GM18505 (cell line): ENCODE measurements around the gene CDH7.

Source experiments
- ATAC-seq: cut with Tn5 transposase; IDR thresholded peaks from one replicate; pipeline ENCODE4 v1.9.1; 2021; ENCODE audit not compliant: unreplicated experiment
- POLR2A ChIP-seq: IDR thresholded peaks from 4 replicates; pipeline ENCODE4 v1.6.1; 2011; ENCODE audit warnings: borderline replicate concordance; ENCODE audit not compliant: insufficient read depth, insufficient read length; ENCODE audit errors: extremely low read depth

The CDH7 gene

GRCh38 chr18:65808759-65809158 lies 57.9 kb downstream of the CDH7 start:
- ATAC-seq = no peak
- no peak for TF ChIP-seq POLR2A

DNA sequence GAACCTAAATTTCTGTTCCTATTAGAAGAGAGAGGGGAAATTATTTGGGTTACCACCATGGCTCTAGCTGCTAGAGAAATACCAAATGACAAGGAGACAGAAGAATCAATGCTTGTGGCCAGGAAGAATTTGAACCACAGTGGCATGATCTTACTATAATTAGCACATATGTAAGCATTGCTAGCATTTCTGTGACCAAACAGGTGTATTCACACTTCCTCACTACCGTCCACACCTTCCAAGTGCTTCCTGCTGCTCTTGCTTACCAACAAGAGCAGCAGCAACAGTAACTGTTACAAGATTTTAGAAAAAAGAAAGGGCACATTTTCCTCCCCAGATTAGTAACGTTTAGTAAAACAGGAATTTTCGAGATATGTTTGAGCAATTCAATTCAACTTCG lies 60.5 kb downstream of the CDH7 start:
- ATAC-seq = no peak
- TF ChIP-seq POLR2A = no peak

- ATAC-seq = no peak
- no peak for TF ChIP-seq POLR2A
Measured at GRCh38 chr18:65815506-65815905, 64.7 kb downstream of the CDH7 start.

GRCh38 chr18:65817178-65817577 lies 66.4 kb downstream of the CDH7 start:
- no peak for ATAC-seq
- TF ChIP-seq POLR2A = no peak

- no peak for ATAC-seq
- no peak for TF ChIP-seq POLR2A
Measured at GRCh38 chr18:65821911-65822310, 71.1 kb downstream of the CDH7 start.

GRCh38 chr18:65822826-65823225 lies 72.0 kb downstream of the CDH7 start:
- no peak for ATAC-seq
- TF ChIP-seq POLR2A = no peak

DNA sequence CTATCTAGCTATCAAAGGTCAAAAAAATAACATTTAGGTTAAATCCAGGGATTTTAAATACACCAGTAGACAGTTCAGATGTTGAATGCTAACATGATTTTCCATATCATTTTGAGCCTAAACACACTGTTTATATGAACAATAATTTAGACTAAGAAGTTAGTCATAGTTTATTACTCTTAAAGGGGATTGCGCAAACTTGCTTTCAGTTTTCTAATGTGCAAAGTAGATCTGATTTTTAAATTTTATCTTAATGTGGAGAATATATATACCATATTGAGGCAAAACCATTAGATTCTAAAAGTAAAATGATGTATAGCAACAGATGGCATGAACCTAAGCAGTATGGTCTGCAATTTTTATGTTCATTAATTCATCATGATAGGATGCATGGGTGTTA lies 76.6 kb downstream of the CDH7 start:
- no peak for TF ChIP-seq POLR2A

GRCh38 chr18:65835881-65836280 lies 85.1 kb downstream of the CDH7 start:
- TF ChIP-seq POLR2A = no peak

More for the DNA sequence above, 76.6 kb downstream of the CDH7 start:
- no peak for ATAC-seq

DNA sequence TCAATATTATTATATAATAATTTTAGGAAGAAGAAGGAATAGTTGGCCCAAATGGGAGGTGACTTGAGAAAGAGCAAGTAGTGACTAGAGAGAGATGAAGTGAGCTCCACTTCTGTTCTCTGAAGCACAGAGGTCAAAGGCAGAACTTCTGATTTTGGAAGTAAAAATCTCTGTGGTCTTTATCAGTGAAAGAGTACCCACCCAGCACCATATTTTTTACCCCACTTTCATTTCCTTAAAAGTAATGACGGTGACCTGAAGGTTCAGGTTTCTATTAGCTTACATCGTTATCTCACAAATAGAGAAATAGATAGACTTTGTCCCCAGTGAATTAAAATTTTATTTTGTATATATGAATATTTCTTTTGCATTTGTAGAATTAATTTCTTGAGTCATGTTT lies 95.3 kb downstream of the CDH7 start:
- no peak for ATAC-seq
- TF ChIP-seq POLR2A = no peak

More at GRCh38 chr18:65835881-65836280, 85.1 kb downstream of the CDH7 start:
- ATAC-seq = no peak

- no peak for TF ChIP-seq POLR2A
- ATAC-seq = no peak
Measured at GRCh38 chr18:65852273-65852672, 101.5 kb downstream of the CDH7 start.

- TF ChIP-seq POLR2A = no peak
- no peak for ATAC-seq
Measured at GRCh38 chr18:65859075-65859474, 108.3 kb downstream of the CDH7 start.

GRCh38 chr18:65869527-65869926 lies 118.7 kb downstream of the CDH7 start:
- no peak for TF ChIP-seq POLR2A
- no peak for ATAC-seq

- no peak for ATAC-seq
- no peak for TF ChIP-seq POLR2A
Measured at GRCh38 chr18:65876310-65876709, 125.5 kb downstream of the CDH7 start.

DNA sequence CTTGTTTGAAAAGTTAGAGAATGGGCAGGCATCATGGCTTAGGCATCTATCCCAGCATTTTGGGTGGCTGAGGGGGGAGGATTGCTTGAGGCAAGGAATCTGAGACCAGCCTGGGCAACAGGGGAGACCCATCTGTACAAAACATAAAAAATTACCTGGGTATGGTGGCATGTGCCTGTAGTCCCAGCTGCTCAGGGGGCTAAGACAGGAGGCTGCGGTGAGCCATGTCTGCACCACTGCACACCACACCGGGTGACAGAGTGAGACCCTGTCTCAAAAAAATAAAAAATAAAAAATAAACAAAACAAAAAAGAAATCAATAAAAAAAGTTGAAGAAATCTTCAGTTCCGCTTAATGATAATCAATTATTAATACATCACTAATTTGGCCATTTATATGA lies 146.5 kb downstream of the CDH7 start:
- no peak for ATAC-seq
- no peak for TF ChIP-seq POLR2A

DNA sequence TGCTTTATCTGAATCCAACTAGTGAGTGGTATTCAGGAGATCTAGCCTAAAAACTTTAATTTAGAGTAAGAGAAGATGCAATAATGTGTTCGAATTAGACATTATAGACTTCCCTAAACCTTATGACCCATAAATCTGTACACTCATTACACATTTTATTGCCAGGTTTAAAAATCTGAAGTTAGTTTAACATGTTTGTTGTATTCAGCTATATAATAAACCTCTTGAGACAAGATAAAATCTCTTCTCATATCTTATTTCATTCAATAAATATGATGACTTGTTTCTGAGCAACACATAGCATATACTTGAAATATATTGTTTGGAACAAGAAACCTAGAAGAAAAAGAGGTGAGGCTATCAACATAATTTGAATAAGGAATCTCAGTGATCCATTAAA lies 150.7 kb downstream of the CDH7 start:
- no peak for ATAC-seq
- no peak for TF ChIP-seq POLR2A

- ATAC-seq = no peak
- no peak for TF ChIP-seq POLR2A
Measured at GRCh38 chr18:65906621-65907034, 155.8 kb downstream of the CDH7 start.

DNA sequence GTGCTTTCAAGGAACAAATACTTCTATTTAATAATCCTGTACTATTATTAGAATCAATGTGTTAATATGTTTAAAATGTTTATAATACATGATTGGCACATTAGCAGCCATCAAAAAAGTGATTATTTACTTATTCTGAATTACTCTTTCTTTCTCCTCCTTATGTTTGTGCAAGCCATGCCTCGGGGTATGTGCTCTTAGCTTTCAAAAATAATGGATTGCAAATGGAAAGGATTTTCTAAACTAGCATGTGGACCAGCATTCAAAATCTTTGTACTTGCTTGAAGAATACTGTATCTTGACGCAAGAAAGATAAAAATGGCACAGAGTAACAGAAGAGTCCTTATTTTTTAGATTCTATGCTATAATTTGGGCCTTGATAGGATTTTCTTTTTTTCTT lies 156.5 kb downstream of the CDH7 start:
- ATAC-seq = no peak
- TF ChIP-seq POLR2A = no peak

DNA sequence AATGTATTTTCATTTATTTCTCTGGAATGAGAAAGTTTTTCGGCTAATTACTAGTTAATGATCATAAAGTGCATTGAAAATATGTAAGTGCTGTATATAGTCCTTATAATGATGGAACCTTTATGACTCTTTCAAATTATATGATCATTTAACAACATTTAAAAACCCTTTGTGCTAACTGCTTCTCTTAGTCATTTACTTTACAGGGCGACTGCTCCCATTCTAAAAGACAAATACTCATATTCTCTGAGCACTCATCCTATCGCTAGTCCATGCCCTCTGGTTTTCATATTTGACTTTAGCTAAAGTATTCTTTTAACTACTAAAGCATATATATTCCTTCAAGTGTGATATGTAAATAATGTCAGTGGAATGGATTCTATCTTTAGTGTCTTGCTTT lies 168.2 kb downstream of the CDH7 start:
- no peak for ATAC-seq
- no peak for TF ChIP-seq POLR2A
